ENCODE results near the gene EFNA5. TPM values are rescaled to one million over a fixed set of nuclear protein-coding genes. Genes with fewer than 3 reads are reported as not detected.

The EFNA5 gene
- total and polyA plus RNA-seq, 2 of the 13 experiments (the other 11 are each of a cell fraction or from before 2014, with no cell fraction given): not detected

GRCh38 chr5:107652839-107653607 is 17.7 kb downstream of the EFNA5 start:
- WGBS (ENCODE audit: low lambda C conversion rate): 6% methylated on average over 4 of the region's 4 CpGs
- Histone ChIP-seq H3K79me2 (ENCODE audit: insufficient read depth, low read length) (no peaks in the 10 kb centered on the region), H3K9ac (ENCODE audit: insufficient read depth, low read depth, low read length) (no peak overlapping the region), H3K27me3 (ENCODE audit: control insufficient read depth in 1 of 2, insufficient read depth in 2 of 2, low read length in 2 of 2) (no peaks in the 10 kb centered on the region), H3K4me1 (ENCODE audit: insufficient read depth, low read length) (no peaks in the 10 kb centered on the region), H3K9me3 (ENCODE audit: low read length) (no peaks in the 10 kb centered on the region), H3K27ac (ENCODE audit: extremely low read length, insufficient read depth, low read length) (no peak overlapping the region), H4K20me1 (ENCODE audit: insufficient read depth, low read length) (no peaks in the 10 kb centered on the region), H2AFZ (ENCODE audit: low read length) (no peak overlapping the region), H3K4me2 (ENCODE audit: low read depth, low read length) (no peak overlapping the region), H3K36me3 (replicated peaks in 1 of 2; ENCODE audit: control insufficient read depth in 1 of 2, insufficient read depth in 2 of 2, low read length in 2 of 2) (no peaks in the 10 kb centered on the region), H3K4me3 (replicated peaks in 1 of 3; ENCODE audit: insufficient read depth in 1 of 3, low read depth in 2 of 3, low read length in 3 of 3) (no peak overlapping the region)
- no TSS peak for BruUV-seq (replicated peaks)
- DNase-seq (ENCODE audit: low spot score) (no peak), FAIRE-seq (no peak), ATAC-seq (no peak)
- ChIA-PET CTCF (ENCODE audit: low intra/inter-chr PET ratio, low total read pairs) (no interaction called here), POLR2A (no interaction called here)
- TF ChIP-seq MIER2 (CRISPR knock-in tag; IDR thresholded peaks at IDR 0.05) (no peak), ZBTB21 (CRISPR knock-in tag; IDR thresholded peaks at IDR 0.05) (no peak)
- intact Hi-C loops (cut with micrococcal nuclease; ENCODE audit: unreplicated experiment) (no loop called here), in situ Hi-C loops (cut with HindIII; ENCODE audit: extremely low pct_ligation_motif_present, low pct_unique_long_range_greater_than_20kb) (no loop called here)

- ChIA-PET CTCF (ENCODE audit: low intra/inter-chr PET ratio, low total read pairs) (no interaction called here), POLR2A (no interaction called here)
- in situ Hi-C loops (cut with HindIII; ENCODE audit: extremely low pct_ligation_motif_present, low pct_unique_long_range_greater_than_20kb): no loop called here
- Histone ChIP-seq H3K27me3 (ENCODE audit: control insufficient read depth in 1 of 2, insufficient read depth in 2 of 2, low read length in 2 of 2) (no peaks in the 10 kb centered on the region), H3K9ac (ENCODE audit: insufficient read depth, low read depth, low read length) (no peak overlapping the region), H3K79me2 (ENCODE audit: insufficient read depth, low read length) (no peaks in the 10 kb centered on the region), H3K4me3 (replicated peaks in 1 of 3; ENCODE audit: insufficient read depth in 1 of 3, low read depth in 2 of 3, low read length in 3 of 3) (no peak overlapping the region), H2AFZ (ENCODE audit: low read length) (no peak overlapping the region), H3K4me2 (ENCODE audit: low read depth, low read length) (no peak overlapping the region), H3K9me3 (ENCODE audit: low read length) (no peaks in the 10 kb centered on the region), H3K27ac (ENCODE audit: extremely low read length, insufficient read depth, low read length) (no peak overlapping the region), H3K4me1 (ENCODE audit: insufficient read depth, low read length) (no peaks in the 10 kb centered on the region), H3K36me3 (replicated peaks in 1 of 2; ENCODE audit: control insufficient read depth in 1 of 2, insufficient read depth in 2 of 2, low read length in 2 of 2) (no peaks in the 10 kb centered on the region), H4K20me1 (ENCODE audit: insufficient read depth, low read length) (no peaks in the 10 kb centered on the region)
- FAIRE-seq: no peak
- ATAC-seq: no peak
- no peak for DNase-seq (ENCODE audit: low spot score)
- WGBS (ENCODE audit: low lambda C conversion rate): 0% methylated on average over 1 of the region's 1 CpG
- BruUV-seq (replicated peaks): no TSS peak
- intact Hi-C loops (cut with micrococcal nuclease; ENCODE audit: unreplicated experiment): no loop called here
- TF ChIP-seq ZNF552 (CRISPR knock-in tag; IDR thresholded peaks at IDR 0.05; ENCODE audit: borderline replicate concordance) (no peak), ZNF7 (CRISPR knock-in tag; IDR thresholded peaks at IDR 0.05) (no peak), RELA (CRISPR knock-in tag; IDR thresholded peaks at IDR 0.05) (no peak), TFE3 (CRISPR knock-in tag; IDR thresholded peaks at IDR 0.05) (no peak), HMGXB4 (CRISPR knock-in tag; IDR thresholded peaks at IDR 0.05; ENCODE audit: borderline replicate concordance in 1 of 2, low read depth in 1 of 2) (no peak), ZNF670 (CRISPR knock-in tag; IDR thresholded peaks at IDR 0.05; ENCODE audit: borderline replicate concordance) (no peak), NFE2 (CRISPR knock-in tag; IDR thresholded peaks at IDR 0.05) (no peak), ZNF557 (CRISPR knock-in tag; IDR thresholded peaks at IDR 0.05) (no peak), PBX2 (CRISPR knock-in tag; IDR thresholded peaks at IDR 0.05) (no peak), TRIM24 (CRISPR knock-in tag; IDR thresholded peaks at IDR 0.05) (no peak), NPAS2 (CRISPR knock-in tag; IDR thresholded peaks at IDR 0.05; ENCODE audit: borderline replicate concordance) (no peak), ZNF790 (CRISPR knock-in tag; IDR thresholded peaks at IDR 0.05; ENCODE audit: borderline replicate concordance) (no peak), MEIS1 (CRISPR knock-in tag; IDR thresholded peaks at IDR 0.05; ENCODE audit: borderline replicate concordance) (no peak)
Observed at GRCh38 chr5:107652408-107652807, 18.3 kb downstream of the EFNA5 start.

Data from HepG2 (cell line).